ENCODE data around the gene INPP5J.

INPP5J gene

DNA sequence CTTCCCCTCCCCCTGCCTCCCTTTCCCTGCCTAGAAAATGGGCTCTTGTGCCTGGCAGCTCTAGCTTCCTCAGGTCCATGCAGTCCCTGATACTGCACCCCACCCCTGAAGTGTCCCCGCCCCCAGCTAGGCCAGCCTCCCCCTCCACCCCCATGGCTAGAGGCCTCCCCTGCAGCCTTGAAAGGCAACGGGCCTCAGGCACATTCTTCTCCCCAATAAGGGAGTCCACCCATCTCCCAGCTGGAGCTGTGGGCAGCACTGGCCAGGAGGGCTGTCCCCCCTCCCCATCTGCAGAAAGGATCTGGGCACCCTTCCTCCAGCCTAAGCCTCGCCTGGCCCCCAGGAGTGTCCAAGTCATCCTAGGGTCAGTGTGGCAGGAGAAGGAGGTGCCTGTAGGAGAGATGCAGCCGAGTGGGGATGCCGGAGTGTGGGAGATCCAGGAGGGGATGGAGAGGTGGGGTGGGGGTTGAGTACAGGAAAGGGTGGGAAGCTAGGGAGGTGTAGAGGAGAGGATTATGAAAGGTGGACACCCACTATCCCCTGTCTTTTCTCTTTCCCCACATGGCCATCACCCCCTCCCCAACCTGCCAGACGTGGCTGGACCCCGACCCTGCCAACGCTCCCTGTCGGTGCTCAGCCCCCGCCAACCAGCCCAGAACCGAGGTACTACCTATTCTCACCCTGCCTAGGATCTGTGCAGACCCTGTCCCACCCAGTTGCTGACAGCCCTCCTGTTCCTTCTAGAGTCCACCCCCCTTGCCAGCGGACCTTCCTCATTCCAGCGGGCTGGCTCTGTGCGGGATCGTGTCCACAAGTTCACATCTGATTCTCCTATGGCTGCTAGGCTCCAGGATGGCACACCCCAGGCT lies 32.3 kb upstream of the INPP5J start:
- no peak overlapping the region for H3K4me3 ChIP-seq (ENCODE audit: low read depth, low read length)
- TF ChIP-seq, protein P1, sequence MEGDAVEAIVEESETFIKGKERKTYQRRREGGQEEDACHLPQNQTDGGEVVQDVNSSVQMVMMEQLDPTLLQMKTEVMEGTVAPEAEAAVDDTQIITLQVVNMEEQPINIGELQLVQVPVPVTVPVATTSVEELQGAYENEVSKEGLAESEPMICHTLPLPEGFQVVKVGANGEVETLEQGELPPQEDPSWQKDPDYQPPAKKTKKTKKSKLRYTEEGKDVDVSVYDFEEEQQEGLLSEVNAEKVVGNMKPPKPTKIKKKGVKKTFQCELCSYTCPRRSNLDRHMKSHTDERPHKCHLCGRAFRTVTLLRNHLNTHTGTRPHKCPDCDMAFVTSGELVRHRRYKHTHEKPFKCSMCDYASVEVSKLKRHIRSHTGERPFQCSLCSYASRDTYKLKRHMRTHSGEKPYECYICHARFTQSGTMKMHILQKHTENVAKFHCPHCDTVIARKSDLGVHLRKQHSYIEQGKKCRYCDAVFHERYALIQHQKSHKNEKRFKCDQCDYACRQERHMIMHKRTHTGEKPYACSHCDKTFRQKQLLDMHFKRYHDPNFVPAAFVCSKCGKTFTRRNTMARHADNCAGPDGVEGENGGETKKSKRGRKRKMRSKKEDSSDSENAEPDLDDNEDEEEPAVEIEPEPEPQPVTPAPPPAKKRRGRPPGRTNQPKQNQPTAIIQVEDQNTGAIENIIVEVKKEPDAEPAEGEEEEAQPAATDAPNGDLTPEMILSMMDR (IDR thresholded peaks at IDR 0.05; ENCODE audit: low read depth, low read length): no peak

DNA sequence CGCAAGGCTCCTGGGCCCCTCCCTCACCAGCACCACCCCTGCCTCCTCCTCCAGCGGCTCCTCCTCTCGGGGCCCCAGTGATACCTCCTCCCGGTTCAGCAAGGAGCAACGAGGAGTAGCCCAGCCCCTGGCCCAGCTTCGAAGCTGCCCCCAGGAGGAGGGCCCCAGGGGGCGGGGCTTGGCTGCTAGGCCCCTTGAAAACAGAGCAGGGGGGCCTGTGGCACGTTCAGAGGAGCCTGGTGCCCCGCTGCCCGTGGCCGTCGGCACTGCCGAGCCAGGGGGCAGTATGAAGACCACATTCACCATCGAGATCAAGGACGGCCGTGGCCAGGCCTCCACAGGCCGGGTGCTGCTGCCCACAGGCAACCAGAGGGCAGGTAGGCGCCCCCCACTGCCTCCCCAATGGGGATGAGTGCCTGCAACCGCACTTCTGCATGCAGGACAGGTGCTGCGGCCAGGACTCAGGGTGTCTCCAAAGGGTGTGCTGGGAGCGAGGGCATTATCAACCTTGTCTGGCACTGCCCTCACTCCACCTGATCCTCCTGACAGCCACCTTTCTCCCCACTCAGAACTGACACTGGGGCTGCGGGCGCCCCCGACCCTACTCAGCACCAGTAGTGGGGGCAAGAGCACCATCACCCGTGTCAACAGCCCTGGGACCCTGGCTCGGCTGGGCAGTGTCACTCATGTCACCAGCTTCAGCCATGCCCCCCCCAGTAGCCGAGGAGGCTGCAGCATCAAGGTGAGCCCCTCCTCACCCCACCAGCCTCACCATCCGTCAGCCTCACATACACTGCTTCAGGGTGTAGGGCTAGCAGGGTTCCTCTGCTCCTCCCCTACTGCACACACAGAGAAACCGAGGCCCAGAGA lies 31.4 kb upstream of the INPP5J start:
- no peak overlapping the region for H3K4me3 ChIP-seq (ENCODE audit: low read depth, low read length)
- TF ChIP-seq, protein P1 (IDR thresholded peaks at IDR 0.05; ENCODE audit: low read depth, low read length): no peak

DNA sequence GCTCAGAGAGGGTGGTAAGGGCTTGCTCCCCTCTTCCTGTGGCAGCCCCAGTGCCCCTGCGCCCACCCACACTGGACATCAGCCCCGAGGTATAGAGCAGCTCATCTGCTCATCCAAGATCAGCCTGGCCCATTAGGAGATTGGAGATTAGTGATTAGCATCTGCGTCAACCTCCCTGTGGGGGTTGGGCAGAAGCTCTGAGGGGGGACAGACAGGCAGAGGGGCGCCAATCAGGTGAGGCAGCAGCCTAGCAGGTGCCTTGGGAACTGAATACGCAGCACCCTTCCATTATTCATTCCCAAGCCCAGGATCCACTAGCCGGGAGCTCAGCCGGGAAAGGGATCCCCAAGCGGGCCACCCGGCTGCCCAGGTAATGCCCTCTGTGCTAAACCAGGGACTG lies 30.6 kb upstream of the INPP5J start:
- no peak overlapping the region for H3K4me3 ChIP-seq (ENCODE audit: low read depth, low read length)
- TF ChIP-seq, protein P1 (IDR thresholded peaks at IDR 0.05; ENCODE audit: low read depth, low read length): no peak

DNA sequence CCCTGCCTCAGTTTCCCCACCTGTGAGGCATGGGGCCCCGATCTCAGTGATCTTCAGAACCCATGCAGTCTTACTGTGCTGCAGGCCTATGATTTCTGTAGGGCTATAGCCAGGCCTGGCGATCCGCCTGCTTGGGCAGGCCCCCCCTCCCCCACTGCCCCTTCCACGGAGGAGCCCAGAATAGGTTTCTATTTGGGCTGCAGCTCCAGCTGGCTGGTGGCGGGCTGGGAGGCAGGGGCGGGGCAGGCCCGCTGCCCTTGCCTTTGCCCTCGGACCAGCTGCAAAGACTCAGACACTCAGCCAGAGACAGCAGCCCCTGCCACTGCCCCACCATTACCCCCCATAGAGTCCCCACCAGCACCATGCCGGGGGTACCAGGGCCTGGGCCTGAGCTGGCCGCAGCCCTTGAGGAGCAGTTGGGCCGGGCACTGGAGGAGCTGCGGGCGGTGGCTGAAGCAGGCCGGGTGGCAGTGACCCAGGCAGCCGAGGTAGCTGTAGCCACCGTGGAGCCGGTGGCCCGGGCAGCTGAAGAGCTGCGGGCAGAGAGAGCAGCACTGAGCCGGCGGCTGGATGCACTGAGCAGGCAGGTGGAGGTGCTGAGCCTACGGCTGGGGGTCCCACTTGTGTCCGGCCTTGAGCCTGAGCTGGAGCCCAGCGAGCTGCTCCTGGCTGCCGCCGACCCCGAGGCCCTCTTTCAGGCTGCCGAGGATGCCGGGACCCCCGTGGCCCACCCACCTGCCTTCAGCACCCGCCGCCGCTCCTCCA lies 29.5 kb upstream of the INPP5J start:
- TF ChIP-seq, protein P1 (IDR thresholded peaks at IDR 0.05; ENCODE audit: low read depth, low read length): no peak
- H3K4me3 ChIP-seq (ENCODE audit: low read depth, low read length): no peak overlapping the region

DNA sequence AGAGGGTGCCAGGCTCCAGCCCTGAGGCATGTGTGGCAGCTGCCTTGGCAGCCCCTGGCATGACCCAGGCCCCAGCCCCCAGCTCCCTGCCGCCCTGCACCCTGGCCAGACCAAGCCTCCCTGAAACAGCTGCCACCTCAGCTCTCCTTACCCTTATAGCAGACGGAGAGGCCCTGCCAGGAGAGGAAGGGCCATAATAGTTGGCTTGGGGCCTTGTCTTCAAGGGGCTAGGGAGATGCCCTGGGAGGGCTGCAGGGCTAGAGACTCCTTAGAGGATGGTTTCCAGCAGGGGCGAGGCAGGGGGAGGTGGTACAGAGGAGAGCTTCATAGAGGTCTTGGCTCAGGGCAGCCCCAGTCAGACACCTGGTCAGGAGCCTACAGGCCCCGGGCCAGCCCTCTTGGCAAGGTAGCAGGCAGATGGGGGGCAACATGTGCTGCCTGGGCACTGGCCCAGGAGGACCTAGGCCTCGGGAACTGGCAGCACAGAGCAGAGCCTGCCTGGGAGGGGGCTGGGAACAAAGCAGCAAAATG lies 28.7 kb upstream of the INPP5J start:
- no peak overlapping the region for H3K4me3 ChIP-seq (ENCODE audit: low read depth, low read length)
- TF ChIP-seq, protein P1 (IDR thresholded peaks at IDR 0.05; ENCODE audit: low read depth, low read length): no peak

DNA sequence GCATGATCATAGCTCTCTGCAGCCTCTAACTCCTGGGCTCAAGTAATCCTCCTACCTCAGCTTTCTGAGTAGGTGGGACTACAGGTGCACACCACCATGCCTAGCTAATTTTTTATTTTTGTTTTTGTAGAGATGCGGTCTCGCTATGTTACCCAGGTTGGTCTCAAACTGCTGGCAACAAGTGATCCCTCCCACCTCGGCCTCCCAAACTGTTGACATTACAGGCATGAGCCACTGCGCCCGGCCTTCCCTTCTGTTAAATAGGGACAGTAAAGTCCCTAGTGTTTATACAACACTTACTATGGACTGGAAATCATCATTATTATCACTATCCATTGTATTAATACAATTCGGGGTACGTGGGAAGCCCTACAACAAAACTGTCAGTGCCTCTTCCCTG lies 28.0 kb upstream of the INPP5J start:
- TF ChIP-seq, protein P1 (IDR thresholded peaks at IDR 0.05; ENCODE audit: low read depth, low read length): no peak
- H3K4me3 ChIP-seq (ENCODE audit: low read depth, low read length): no peak overlapping the region
